Left cardiac atrium (tissue), 4 donors: Measurements from ENCODE around the gene CDKAL1. TPM values are rescaled to one million over a fixed set of nuclear protein-coding genes. Genes with fewer than 3 reads are reported as not detected.
"Not testable (repeated sequence)": the region's sequence is repeated elsewhere in the genome, so short reads cannot be mapped to it uniquely, and the experiment has no call there.

ENCODE experiments used
- ATAC-seq, 2 donors: fragments of 200-7000 bp; cut with Tn5 transposase; one replicate each; pipeline ENCODE4 v1.9.1; 2020; ENCODE audit warnings: mild to moderate bottlenecking in 2 of 2, moderate library complexity in 2 of 2
- DNase-seq: peaks from one replicate; pipeline ENCODE4 v3.0.0-alpha.2; 2020
- intact Hi-C, 2 donors: fragments of 100-400 bp; cut with DNase I; formaldehyde crosslinking; loops; one replicate each; pipeline versions ENCODE4 v1.14.1 to v1.15.1; 2022 to 2023
- long read RNA-seq: library from polyadenylated mRNA; unstranded; transcript quantifications from one replicate; pipeline ENCODE4 v2.0.0, GENCODE V29; 2021
- total RNA-seq, 2 donors: library from RNA; stranded (reverse); fragmentation: NEBNext Ultra II Directional; extraction: Animal tissue kit (Norgen Biotek cat#: 25700); gene quantifications; one replicate each; pipeline ENCODE4 v1.2.1, GENCODE V29; 2021
- donor health status: DM: no; HTN: yes; CAD: no.
- donor health status: DM: no; HTN: yes; CAD: no; lungs with severe emphysema.
- donor health status: DM: yes; HTN: yes; CAD: no.
- donor health status: Dilated cardiomyopathy.

Gene CDKAL1
- 10 to 100 TPM in 1 of 2 donors, 1 to 10 TPM in 1; 9.8 to 10.8 TPM for total RNA-seq
- long read RNA-seq, transcript CDKAL1-201 (16 exons, 3,272 nt), result major isoform, 5 of 9 reads
- long read RNA-seq, partial matches to known transcripts, result 2 of 9 reads
- long read RNA-seq, other reads (novel, unspliced or antisense), result 2 of 9 reads

- DNase-seq, result peak; percentile 91
- ATAC-seq, result peak; percentile 92 to 93
- intact Hi-C loops, result no loop called here
These were observed at the start of gene CDKAL1 for GRCh38 chr6:20534295-20535262. Gene CDKAL1 (plus strand): TSS chr6:20534457. CDS start chr6:20546351, 11,894 bp downstream.

GRCh38 chr6:20486641-20487040, 47.6 kb upstream of the CDKAL1 start:
- DNase-seq (no peak), ATAC-seq (no peak)
- intact Hi-C loops, result no loop called here

- DNase-seq (no peak), ATAC-seq (no peak)
- intact Hi-C loops, result no loop called here
These were observed 46.4 kb upstream of the CDKAL1 start for GRCh38 chr6:20487669-20488375.

GRCh38 chr6:20490591-20490990, 43.7 kb upstream of the CDKAL1 start:
- intact Hi-C loops, result no loop called here
- DNase-seq (no peak), ATAC-seq (no peak)

- DNase-seq, result no peak
- no peak for ATAC-seq
- intact Hi-C loops, result no loop called here
These were observed 42.2 kb upstream of the CDKAL1 start for GRCh38 chr6:20492099-20492498.

- no peak for ATAC-seq
- DNase-seq, result no peak
- intact Hi-C loops, result no loop called here
These were observed 36.8 kb upstream of the CDKAL1 start for GRCh38 chr6:20497216-20498040.

- DNase-seq (no peak), ATAC-seq (no peak)
- intact Hi-C loops, result no loop called here
These were observed 36.2 kb upstream of the CDKAL1 start for GRCh38 chr6:20498041-20498385.

GRCh38 chr6:20509212-20509611, 25.0 kb upstream of the CDKAL1 start:
- ATAC-seq, result no peak
- DNase-seq, result no peak
- intact Hi-C loops, result no loop called here

- ATAC-seq (no peak), DNase-seq (no peak)
- intact Hi-C loops, result no loop called here
These were observed 22.4 kb upstream of the CDKAL1 start for GRCh38 chr6:20511852-20512251.

- not testable (repeated sequence) for ATAC-seq, DNase-seq
These were observed 9.0 kb upstream of the CDKAL1 start for GRCh38 chr6:20525208-20525607.

GRCh38 chr6:20529086-20529448, 5.2 kb upstream of the CDKAL1 start:
- peak; percentile 51 to 62 for ATAC-seq

More at GRCh38 chr6:20525208-20525607, 9.0 kb upstream of the CDKAL1 start:
- intact Hi-C loops, result loop anchor here (5.0 kb wide), 3 partner anchors 123 to 433 kb away; partner anchors contain the start of gene E2F3 (in 1 of the 2)

GRCh38 chr6:20532881-20533280, 1.4 kb upstream of the CDKAL1 start:
- DNase-seq (no peak), ATAC-seq (no peak)
- intact Hi-C loops, result loop anchor here in 1 of 2 donors (2.0 kb wide), 1 partner anchor 242 kb away; no protein-coding TSS in a partner anchor

More at GRCh38 chr6:20529086-20529448, 5.2 kb upstream of the CDKAL1 start:
- DNase-seq, result not testable (repeated sequence)
- intact Hi-C loops, result loop anchor here (5.0 kb wide), 3 partner anchors 127 to 437 kb away; partner anchors contain the start of gene E2F3 (in 1 of the 2)

GRCh38 chr6:20533746-20534294, 437 bp upstream of the CDKAL1 start:
- DNase-seq (no peak), ATAC-seq (peak; percentile 7 to 15)
- intact Hi-C loops, result loop anchor here in 1 of 2 donors (2.0 kb wide), 1 partner anchor 243 kb away; no protein-coding TSS in a partner anchor

GRCh38 chr6:20538131-20538662, 3.9 kb downstream of the CDKAL1 start:
- intact Hi-C loops, result no loop called here
- DNase-seq (no peak), ATAC-seq (no peak)

- no peak for ATAC-seq
- DNase-seq, result no peak
- intact Hi-C loops, result no loop called here
These were observed 4.7 kb downstream of the CDKAL1 start for GRCh38 chr6:20538907-20539306.

- no peak for ATAC-seq
- intact Hi-C loops, result no loop called here
- no peak for DNase-seq
These were observed 5.1 kb downstream of the CDKAL1 start for GRCh38 chr6:20539387-20539786.

GRCh38 chr6:20540683-20541082, 6.4 kb downstream of the CDKAL1 start:
- peak; percentile 19 to 34 for ATAC-seq
- intact Hi-C loops, result no loop called here
- no peak for DNase-seq

- intact Hi-C loops, result no loop called here
- no peak for ATAC-seq
- DNase-seq, result no peak
These were observed 7.1 kb downstream of the CDKAL1 start for GRCh38 chr6:20541382-20541781.
